Fibroblast of gingiva (primary cell): ENCODE results near the gene VEGFA.

ENCODE experiments used
- DNase-seq: peaks from one replicate; pipeline ENCODE4 v3.0.0-alpha.2; 2011; ENCODE audit warnings: low read depth

Gene VEGFA

GRCh38 chr6:43759136-43759906 is 10.7 kb upstream of the VEGFA start:
- DNase-seq: no peak

DNA sequence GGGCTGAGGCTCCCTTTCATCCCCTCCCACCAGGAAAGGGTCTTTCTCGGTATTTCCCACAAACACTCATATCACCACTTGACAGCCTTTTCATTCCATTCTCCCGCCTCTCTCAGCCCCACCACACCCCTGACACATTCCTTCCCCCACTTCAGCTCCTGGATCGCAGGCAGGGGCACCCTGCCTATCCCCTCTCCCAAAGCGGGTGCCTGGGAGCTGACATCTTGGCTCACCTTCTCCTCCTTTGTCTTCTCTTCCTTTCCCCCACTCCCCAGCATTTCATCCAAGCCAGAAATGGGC is 10.2 kb upstream of the VEGFA start:
- DNase-seq: no peak

DNA sequence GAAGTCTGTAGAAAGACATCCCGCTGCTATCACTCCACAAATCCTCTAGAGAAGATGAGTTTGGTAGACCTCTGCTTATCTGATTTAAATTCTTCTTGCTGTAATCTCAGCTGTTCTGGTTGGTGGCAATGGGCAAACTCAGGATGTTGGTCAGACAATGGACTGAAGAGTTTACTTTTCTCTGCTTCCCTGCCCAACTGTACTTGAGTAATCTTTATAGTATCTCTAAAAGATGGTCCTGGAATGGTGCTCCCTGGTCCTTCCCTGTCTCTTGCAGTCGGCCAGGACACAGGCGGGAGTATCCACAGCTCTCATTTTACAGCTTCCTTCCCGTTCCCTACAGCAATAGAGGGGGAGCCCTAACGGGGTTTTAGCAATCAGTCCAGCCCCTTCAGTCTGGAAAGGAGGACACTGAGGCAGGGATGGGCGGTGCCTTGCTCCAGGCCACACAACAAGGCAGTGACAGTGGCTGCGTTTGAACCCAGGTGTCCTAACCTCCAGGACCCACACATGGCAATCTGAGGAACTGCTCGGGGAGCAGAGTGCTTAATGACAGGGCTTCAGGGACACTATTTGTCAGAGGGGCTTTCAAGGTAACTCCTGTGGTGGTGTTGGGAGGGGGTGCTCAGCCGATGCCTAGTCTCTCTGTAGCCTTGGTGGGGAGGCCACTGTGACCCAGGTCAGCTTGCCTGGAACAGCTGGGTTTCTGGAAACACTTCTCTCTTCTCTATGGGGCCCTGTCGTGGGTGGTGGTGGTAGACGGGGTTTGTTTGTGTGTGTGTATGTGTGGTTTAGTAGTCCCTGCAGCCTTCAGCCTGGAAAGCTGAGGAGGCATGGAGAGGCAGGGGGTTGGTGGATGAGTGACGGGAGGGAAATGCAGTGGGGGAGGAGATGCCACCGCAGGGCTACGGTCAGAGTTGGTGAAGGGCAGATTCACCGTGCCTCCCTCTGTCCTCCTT is 9.5 kb upstream of the VEGFA start:
- DNase-seq: no peak

GRCh38 chr6:43761666-43762409 is 8.2 kb upstream of the VEGFA start:
- DNase-seq: no peak

DNA sequence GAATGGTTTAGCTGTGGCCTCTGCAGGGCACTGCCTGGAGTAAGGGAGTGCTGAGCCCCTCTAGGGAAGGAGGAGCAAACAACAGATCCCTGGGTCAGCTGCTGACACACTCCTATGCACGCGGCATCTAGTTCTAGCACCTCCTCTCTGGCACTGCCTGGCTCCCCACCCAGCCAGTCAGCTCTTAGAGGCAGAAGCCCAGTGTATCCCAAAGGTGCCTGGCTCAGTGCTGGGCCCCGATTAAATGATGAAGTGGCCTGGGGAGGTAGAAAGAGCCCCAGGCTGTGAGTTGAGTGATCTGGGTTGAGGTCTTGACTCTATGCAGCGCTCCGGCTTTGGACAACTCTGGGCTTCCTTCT is 7.6 kb upstream of the VEGFA start:
- DNase-seq: no peak

DNA sequence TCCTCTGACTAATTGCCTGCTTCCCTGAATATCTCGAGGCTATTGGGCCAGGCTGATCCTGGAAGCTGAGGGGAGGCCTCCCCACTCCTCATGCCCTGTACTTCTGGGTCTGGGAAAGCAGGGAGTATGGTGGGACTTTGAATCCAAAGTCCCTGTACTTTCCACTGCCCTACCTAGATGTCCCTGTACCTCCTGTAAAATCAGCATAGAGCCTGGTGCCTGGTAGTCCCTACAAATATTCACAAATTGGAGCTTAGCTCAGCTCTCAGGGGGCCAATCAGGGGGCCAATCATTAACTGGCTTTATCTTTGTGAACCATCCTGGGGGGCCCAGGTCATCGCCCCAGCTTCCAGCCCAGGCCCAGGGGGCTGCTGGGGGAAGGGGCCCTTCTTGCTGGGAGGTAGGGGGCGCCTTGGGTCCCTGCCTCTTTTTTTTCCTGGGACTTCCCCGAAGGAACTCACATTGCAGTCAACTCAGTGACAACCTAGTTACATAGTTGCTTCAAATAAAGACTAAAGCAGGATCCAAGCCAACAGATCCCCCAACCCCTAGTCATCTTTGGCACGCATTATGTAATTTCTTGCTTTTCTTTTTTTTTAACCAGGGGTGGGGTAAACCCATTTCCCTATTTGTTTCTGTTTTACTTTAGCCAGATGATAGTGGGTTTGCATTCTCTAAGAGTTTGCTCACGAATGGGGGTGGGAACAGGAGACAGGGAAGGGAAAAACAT is 6.9 kb upstream of the VEGFA start:
- no peak for DNase-seq

- DNase-seq: no peak
Measured at GRCh38 chr6:43763812-43764522, 6.0 kb upstream of the VEGFA start.

DNA sequence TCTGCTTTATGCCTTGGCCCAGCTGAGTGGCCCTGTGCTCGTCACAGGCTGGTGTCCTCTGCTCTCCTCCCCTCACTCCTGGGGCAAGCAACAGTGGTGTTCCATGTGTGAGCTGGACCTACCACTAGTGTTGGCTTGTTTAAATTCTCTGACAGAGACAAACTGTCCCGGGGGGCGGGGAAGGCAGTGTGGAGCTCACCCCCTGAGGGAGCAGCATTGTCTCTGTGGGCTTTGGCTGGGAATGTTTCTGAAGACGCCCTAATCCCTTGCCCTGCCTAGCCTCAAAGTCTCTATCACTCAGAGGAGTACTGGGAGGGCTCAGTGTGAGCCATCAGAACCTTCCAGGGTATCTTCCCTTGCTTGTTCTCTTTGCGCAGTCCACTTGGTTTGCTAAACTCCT is 5.2 kb upstream of the VEGFA start:
- DNase-seq: no peak

DNA sequence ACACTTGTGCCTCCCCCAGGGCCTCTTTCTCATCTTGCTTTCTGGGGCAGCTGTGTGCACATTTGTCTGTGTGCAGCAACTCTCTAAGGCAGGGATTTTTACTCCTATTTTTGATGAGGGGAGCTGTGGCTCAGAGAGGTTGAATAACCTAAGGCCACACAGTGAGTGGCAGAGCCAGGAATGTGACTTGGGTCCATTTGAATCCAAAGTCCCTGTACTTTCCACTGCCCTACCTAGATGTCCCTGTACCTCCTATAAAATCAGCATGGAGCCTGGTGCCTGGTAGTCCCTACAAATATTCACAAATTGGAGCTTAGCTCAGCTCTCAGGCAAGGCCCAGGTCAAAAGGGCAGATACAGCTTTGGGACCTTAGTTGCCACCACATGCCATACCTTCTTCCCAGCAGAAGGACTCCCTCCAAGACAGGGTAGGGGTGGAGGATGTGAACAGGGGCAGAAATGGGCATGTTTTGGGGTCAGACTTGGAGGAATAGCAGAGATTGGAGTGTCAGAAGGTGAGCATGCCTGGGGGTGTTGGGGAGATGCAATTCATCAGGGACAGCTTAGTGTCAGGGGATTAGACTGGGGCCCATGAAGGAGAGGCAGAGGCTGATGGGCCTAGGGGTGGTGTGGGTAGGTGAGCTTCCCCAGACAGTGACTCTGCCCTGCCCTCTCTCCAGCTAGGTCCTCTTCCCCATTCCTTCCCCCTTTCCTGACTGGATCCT is 4.1 kb upstream of the VEGFA start:
- no peak for DNase-seq

DNA sequence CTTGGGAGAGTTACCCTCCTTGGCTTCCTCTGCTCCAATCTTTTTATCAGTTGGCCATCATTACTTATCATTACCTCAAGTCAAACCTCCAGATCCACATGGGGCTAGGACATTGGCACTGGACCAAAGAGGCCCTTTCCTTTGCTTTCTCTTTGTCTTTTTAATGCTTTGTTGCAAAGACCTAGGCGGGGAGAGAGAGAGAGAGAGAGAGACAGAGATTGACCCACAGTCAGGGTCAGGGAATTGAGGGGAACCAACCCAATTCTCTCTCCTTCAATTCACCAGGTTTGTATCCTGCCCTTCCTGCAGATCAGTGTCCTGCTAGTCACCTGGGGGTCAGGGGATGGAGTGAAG is 3.5 kb upstream of the VEGFA start:
- DNase-seq: no peak

GRCh38 chr6:43766964-43767461 is 3.0 kb upstream of the VEGFA start:
- no peak for DNase-seq

- no peak for DNase-seq
Measured at GRCh38 chr6:43767553-43768505, 2.2 kb upstream of the VEGFA start.

- no peak for DNase-seq
Measured at GRCh38 chr6:43768506-43768860, 1.5 kb upstream of the VEGFA start.

DNA sequence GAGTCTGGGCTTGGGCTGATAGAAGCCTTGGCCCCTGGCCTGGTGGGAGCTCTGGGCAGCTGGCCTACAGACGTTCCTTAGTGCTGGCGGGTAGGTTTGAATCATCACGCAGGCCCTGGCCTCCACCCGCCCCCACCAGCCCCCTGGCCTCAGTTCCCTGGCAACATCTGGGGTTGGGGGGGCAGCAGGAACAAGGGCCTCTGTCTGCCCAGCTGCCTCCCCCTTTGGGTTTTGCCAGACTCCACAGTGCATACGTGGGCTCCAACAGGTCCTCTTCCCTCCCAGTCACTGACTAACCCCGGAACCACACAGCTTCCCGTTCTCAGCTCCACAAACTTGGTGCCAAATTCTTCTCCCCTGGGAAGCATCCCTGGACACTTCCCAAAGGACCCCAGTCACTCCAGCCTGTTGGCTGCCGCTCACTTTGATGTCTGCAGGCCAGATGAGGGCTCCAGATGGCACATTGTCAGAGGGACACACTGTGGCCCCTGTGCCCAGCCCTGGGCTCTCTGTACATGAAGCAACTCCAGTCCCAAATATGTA is 957 bp upstream of the VEGFA start:
- DNase-seq: peak; percentile 63

DNA sequence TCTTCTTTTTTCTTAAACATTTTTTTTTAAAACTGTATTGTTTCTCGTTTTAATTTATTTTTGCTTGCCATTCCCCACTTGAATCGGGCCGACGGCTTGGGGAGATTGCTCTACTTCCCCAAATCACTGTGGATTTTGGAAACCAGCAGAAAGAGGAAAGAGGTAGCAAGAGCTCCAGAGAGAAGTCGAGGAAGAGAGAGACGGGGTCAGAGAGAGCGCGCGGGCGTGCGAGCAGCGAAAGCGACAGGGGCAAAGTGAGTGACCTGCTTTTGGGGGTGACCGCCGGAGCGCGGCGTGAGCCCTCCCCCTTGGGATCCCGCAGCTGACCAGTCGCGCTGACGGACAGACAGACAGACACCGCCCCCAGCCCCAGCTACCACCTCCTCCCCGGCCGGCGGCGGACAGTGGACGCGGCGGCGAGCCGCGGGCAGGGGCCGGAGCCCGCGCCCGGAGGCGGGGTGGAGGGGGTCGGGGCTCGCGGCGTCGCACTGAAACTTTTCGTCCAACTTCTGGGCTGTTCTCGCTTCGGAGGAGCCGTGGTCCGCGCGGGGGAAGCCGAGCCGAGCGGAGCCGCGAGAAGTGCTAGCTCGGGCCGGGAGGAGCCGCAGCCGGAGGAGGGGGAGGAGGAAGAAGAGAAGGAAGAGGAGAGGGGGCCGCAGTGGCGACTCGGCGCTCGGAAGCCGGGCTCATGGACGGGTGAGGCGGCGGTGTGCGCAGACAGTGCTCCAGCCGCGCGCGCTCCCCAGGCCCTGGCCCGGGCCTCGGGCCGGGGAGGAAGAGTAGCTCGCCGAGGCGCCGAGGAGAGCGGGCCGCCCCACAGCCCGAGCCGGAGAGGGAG is 580 bp downstream of the VEGFA start:
- DNase-seq: peak; percentile 69

GRCh38 chr6:43771210-43771857 is 1.3 kb downstream of the VEGFA start:
- peak; percentile 59 for DNase-seq

DNA sequence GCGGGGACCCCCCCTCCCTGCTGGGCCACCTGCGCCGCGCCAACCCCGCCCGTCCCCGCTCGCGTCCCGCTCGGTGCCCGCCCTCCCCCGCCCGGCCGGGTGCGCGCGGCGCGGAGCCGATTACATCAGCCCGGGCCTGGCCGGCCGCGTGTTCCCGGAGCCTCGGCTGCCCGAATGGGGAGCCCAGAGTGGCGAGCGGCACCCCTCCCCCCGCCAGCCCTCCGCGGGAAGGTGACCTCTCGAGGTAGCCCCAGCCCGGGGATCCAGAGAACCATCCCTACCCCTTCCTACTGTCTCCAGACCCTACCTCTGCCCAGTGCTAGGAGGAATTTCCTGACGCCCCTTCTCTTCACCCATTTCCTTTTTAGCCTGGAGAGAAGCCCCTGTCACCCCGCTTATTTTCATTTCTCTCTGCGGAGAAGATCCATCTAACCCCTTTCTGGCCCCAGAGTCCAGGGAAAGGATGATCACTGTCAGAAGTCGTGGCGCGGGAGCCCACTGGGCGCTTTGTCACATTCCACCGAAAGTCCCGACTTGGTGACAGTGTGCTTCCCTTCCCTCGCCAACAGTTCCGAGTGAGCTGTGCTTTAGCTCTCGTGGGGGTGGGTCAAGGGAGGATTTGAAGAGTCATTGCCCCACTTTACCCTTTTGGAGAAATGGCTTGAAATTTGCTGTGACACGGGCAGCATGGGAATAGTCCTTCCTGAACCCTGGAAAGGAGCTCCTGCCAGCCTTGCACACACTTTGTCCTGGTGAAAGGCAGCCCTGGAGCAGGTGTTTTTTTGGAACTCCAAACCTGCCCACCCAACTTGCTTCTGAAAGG is 2.1 kb downstream of the VEGFA start:
- DNase-seq: peak; percentile 53
